GM12872 (cell line): Measurements from ENCODE around the gene FOXO1.

Experiments
- TF ChIP-seq, protein P1 (sequence below): IDR thresholded peaks from 3 replicates; pipeline ENCODE4 v1.5.1; 2011; ENCODE audit warnings: low read depth, mild to moderate bottlenecking, low read length, moderate library complexity; ENCODE audit not compliant: insufficient read depth

FOXO1 gene

DNA sequence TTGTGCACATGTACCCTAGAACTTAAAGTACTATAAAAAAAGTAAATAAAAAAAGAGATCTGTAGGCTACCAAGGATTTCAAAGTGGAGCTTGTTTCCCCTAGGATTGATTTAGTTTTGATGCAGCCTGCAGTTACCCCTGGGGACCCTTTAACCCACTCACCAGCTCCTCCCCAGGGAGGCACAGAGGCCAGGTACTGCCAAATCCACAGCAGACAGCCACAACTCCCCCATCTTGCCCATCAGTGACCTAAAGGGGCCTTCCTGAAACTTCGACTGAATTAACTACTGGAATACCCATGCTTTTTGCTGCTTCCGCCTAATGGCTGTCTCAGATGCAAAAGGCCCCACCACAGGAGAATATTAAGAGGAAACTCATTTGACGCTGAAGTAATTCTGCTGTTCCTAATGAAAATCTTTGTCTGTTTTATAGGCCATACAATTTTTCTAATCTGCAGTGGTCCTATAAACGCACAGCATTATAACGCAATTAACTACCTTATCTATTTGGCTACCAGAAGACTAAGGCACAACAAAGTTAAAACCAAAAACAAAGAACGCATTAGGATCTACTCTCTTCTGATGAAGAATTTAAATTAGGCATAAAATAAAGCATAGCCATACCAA, 95.0 kb downstream of the FOXO1 start:
- TF ChIP-seq, protein P1, sequence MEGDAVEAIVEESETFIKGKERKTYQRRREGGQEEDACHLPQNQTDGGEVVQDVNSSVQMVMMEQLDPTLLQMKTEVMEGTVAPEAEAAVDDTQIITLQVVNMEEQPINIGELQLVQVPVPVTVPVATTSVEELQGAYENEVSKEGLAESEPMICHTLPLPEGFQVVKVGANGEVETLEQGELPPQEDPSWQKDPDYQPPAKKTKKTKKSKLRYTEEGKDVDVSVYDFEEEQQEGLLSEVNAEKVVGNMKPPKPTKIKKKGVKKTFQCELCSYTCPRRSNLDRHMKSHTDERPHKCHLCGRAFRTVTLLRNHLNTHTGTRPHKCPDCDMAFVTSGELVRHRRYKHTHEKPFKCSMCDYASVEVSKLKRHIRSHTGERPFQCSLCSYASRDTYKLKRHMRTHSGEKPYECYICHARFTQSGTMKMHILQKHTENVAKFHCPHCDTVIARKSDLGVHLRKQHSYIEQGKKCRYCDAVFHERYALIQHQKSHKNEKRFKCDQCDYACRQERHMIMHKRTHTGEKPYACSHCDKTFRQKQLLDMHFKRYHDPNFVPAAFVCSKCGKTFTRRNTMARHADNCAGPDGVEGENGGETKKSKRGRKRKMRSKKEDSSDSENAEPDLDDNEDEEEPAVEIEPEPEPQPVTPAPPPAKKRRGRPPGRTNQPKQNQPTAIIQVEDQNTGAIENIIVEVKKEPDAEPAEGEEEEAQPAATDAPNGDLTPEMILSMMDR = no peak

DNA sequence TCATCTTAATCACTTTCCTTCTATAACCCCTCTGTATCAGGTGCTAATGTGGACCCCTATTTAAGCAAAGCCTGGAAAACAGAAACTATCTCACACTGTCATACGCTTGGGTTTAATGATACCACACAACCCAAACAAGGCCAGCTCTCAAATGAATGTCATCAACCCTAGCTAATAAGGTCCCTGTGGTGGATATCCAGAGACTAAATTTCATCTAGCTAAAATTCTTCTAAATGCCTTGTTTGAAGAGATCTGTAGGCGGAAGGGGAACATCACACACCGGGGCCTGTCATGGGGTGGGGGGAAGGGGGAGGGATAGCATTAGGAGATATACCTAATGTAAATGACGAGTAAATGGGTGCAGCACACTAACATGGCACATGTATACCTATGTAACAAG, 95.5 kb downstream of the FOXO1 start:
- TF ChIP-seq, protein P1 = no peak

DNA sequence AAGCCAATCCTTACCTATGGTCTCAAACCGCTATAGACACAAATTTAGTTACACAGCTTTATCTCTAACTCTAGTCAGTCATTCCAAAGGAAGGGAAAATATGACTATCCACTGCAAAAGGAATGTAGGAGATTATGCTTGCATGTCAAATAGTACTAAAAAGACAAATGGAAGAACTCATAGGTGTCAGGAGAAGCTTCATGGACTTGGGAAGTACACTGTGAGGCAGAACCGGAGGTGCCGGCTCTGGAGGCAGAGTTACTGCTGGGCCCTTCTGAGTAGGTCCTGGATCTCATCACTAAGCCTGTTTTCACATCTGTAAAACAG, 97.5 kb downstream of the FOXO1 start:
- TF ChIP-seq, protein P1 = no peak

DNA sequence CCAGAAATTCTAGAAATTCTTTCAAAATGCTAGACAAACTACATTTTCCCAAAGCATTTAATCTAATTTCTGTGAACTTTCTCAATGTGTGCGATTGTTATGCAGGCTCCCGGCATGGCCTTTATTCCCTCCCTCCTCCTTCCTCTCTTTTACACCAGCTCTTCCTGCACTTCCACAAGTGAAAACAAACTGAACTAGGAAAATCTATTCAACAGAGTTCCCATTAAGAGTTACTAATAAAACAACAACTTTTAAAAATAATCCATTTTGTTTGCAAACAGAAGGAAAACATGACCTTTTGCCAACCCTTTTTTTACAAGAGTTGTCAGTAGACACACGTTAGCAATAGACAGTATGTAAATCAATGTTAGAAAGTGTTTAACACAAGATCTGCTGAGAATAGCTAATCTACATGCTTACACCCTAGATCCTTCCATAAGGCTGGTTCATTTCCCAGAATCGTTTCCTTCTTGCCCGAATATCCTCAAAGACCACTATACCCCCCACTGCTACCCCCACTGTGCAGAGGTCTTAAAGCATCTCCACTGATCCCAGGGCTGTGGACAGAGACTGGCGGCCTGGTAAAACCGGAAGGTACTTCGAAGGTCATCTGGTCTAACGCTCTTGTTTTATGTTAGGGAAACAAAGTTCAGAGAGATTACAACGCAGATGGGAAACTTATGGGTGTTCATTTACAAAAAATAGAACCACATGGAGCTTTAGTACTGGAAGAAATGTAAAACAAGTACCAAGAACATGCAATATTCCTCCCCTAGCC, 98.0 kb downstream of the FOXO1 start:
- TF ChIP-seq, protein P1 = no peak

DNA sequence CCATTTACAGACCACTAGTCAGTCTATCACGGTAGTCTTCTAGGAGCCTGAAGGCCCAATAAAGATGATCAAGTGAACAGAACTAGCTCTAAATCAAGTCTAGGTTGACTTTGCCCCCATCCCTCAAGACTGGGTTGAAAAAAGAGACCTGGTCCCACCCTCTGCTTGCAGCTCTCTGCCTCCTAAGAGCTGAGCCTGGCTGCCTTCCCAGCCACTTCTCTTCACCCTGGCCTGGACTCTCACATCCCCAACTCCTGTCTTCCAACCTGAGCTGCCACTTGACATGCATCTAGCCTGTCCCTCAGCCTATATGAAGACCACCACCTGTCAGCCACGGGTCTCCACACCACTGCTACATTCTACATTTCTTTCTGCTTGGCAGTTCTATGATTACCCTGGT, 99.6 kb downstream of the FOXO1 start:
- TF ChIP-seq, protein P1 = no peak

DNA sequence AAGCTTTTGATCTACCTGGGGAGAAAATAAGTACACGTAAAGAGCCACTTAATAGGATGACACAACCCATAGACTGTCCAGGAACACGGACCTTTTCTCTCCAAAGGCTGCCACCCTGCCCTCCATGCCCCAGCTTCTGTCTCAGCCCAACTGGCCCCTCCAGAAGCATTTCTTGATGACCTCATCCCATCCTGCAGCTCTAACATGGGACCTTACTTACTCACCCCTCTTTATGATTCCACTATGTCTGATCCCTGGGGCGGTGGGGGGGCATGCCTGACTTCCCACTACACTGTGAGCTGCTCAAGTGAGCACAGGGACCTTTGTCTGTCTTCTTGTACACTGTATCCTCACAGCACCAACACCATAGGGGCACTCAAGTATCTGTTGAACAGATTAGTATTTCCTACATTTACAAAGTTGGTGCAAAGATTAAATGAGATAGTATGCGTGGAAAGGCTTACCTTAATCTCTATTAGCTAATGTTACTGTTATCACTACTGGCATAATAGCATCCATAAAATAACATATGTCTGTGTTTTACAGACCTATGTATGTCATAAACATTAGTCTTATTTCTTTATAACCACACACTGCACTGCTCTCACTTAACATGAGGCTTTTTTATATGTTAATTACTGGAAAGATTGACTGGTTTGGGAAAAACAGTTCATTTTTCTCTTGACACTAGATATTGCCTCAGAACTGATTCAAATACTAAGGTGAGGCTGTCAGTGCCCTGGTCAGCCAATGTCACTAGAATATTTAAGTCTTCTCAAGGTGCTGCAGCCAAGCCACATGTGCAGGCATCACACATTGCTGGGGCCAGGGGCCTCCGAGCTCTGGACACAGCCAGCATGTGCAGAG, 100.9 kb downstream of the FOXO1 start:
- TF ChIP-seq, protein P1 = no peak

DNA sequence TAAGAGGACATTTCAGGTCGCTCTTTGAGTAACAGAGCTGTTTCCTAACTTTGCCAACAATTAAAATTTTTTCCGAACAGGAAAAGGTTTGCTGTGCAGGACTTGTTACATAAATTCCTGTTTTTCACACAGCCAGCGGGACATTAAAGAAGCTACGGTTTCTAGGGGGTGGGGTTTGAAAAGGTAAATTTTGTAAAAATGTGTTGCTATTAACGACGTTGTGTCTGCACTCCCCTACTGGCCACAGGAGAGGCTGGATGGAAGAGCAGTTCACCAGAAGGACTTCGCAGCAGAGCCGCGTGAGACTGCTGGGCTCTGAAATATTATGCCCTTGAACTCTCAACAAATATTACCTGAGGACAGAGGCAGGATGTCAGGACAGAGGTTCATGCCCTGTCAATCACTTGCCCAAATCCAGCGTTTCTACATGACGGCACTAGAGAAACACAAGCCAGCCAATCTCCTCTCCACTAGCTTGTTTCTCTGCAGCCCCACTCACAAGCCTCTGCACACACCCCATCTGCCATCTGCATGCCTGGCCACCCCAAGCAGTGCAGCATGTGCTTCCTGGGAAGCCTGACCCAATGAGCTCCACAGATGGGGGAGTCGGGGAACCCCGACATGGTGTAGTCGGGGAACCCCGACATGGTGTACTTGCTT, 102.0 kb downstream of the FOXO1 start:
- TF ChIP-seq, protein P1 = no peak
